Right atrium auricular region (tissue), 2 donors: ENCODE measurements around the gene TYROBP. TPM values are rescaled to one million over a fixed set of nuclear protein-coding genes. Genes with fewer than 3 reads are reported as not detected.
"Not testable (repeated sequence)": the region's sequence is repeated elsewhere in the genome, so short reads cannot be mapped to it uniquely, and the experiment has no call there.

ENCODE experiments used
- DNase-seq: peaks from one replicate; pipeline ENCODE4 v3.0.0-alpha.2; 2019; ENCODE audit warnings: low spot score
- H3K27ac ChIP-seq, 2 donors: fragments of 200-600 bp; sonication (generic); 1 replicate in 1 of 2; 2 replicates in 1 of 2; pipeline ENCODE4 v1.5.1; 2016 to 2019
- H3K27me3 ChIP-seq, 2 donors: fragments of 200-600 bp; sonication (generic); one replicate each; pipeline versions ENCODE4 v1.5.1 to v1.6.0; 2017 to 2019
- H3K36me3 ChIP-seq: fragments of 200-600 bp; sonication (generic); one replicate; pipeline ENCODE4 v1.5.1; 2016
- H3K4me1 ChIP-seq, 2 donors: fragments of 200-600 bp; sonication (generic); one replicate each; pipeline versions ENCODE4 v1.5.1 to v1.6.0; 2017 to 2019
- H3K4me3 ChIP-seq, 2 donors: fragments of 200-600 bp; sonication (generic); 1 replicate in 1 of 2; 2 replicates in 1 of 2; pipeline ENCODE4 v1.5.1; 2017 to 2019; ENCODE audit warnings: mild to moderate bottlenecking in 1 of 2, moderate library complexity in 1 of 2
- H3K9me3 ChIP-seq, 2 donors: fragments of 200-600 bp; sonication (generic); one replicate each; pipeline ENCODE4 v1.5.1; 2019
- total RNA-seq, 2 donors: library from RNA; depleted of rRNA; stranded (reverse); fragments of >200 nt; gene quantifications; one replicate each; pipeline ENCODE4 v1.1.0, GENCODE V29; 2016
- TF ChIP-seq, protein P1 (sequence below), 2 donors: fragments of 200-600 bp; sonication (generic); IDR thresholded peaks; one replicate each; pipeline ENCODE4 v1.5.1; 2019; ENCODE audit warnings: antibody characterized with exemption in 2 of 2

Gene TYROBP
- total RNA-seq, 2 donors from 2014 or later, result 26.1 to 85.4 TPM

DNA sequence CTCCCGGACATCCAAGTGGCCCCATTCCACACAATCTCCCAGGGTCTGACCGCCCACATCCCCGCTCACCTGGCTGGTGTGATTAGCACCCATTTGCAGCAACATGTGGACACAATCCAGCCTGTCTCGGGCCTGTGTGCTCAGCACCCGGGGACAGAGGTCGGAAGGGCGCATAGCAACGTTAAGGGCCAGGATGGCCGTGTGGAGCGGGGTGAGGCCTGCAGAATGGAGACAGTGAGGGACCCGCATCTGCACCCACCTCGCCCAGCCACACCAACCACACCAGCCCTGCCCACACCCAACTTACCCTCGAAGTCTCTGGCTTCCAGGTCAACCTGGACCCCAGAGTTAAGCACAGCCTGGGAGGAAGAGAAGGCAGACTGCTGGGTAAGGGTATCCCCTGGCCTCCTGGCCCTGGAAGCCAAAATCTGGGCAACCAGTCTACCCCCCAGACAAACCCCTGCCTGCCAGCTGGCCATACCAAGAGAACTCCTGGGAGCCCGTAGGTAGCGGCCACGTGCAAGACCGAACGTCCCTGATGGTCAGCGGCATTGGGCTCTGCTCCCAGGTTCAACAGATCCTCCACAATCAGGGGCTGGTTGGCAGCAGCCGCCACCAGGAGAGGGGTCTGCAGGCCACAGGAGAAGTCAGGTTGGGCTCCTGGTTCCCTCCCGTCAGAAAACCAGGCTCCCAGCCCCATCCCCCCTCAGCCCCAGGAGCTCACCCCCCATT, 12.0 kb downstream of the TYROBP start:
- Histone ChIP-seq H3K4me3 (no peak overlapping the region), H3K27ac (no peak overlapping the region), H3K4me1 (peaks cover 0 to 20% of the 10 kb centered on the region in 2 donors), H3K36me3 (peaks cover 25% of the 10 kb centered on the region), H3K9me3 (no peaks in the 10 kb centered on the region), H3K27me3 (no peaks in the 10 kb centered on the region)
- no peak for DNase-seq
- TF ChIP-seq, protein P1, sequence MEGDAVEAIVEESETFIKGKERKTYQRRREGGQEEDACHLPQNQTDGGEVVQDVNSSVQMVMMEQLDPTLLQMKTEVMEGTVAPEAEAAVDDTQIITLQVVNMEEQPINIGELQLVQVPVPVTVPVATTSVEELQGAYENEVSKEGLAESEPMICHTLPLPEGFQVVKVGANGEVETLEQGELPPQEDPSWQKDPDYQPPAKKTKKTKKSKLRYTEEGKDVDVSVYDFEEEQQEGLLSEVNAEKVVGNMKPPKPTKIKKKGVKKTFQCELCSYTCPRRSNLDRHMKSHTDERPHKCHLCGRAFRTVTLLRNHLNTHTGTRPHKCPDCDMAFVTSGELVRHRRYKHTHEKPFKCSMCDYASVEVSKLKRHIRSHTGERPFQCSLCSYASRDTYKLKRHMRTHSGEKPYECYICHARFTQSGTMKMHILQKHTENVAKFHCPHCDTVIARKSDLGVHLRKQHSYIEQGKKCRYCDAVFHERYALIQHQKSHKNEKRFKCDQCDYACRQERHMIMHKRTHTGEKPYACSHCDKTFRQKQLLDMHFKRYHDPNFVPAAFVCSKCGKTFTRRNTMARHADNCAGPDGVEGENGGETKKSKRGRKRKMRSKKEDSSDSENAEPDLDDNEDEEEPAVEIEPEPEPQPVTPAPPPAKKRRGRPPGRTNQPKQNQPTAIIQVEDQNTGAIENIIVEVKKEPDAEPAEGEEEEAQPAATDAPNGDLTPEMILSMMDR (IDR thresholded peaks at IDR 0.05), result no peak

DNA sequence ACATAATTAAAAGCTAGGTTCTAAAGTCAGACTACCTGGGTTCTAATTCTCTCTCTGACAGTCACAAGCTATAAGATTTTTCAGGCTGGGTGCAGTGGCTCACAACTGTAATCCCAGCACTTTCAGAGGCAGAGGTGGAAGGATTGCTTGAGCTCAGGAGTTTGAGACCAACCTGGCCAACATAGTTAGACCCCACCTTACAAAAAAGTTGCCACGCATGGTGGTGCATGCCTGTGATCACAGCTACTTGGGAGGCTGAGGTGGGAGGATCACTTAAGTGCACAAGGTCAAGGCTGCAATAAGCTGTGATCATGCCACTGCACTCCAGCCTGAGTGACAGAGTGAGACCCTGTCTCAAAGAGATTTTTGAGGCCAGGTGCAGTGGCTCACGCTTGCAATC, 13.8 kb downstream of the TYROBP start:
- no peak for DNase-seq
- peaks cover 33% of the 10 kb centered on the region for H3K36me3 ChIP-seq
- TF ChIP-seq, protein P1 (IDR thresholded peaks at IDR 0.05), result no peak
- H3K27me3 ChIP-seq, result no peaks in the 10 kb centered on the region
- no peaks in the 10 kb centered on the region for H3K9me3 ChIP-seq
- peaks cover 0 to 17% of the 10 kb centered on the region in 2 donors for H3K4me1 ChIP-seq
- no peak overlapping the region for H3K4me3 ChIP-seq
- no peak overlapping the region for H3K27ac ChIP-seq

DNA sequence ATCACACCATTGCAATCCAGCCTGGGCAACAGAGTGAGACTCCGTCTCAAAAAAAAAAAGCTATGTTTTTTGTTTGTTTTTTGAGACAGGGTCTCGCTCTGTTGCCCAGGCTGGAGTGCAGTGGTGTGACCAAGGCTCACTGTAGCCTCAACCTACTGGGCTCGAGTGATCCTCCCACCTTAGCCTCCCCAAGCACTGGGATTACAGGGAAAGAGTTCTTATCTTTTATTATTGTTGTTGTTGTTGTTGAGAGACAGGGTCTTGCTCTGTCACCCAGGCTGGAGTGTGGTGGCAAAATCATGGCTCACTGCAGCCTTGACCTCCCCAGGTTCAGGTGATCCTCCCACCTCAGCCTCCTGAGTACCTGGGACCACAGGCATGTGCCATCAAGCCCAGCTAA, 16.3 kb downstream of the TYROBP start:
- H3K9me3 ChIP-seq, DNase-seq, H3K4me1 ChIP-seq, H3K4me3 ChIP-seq, H3K27me3 ChIP-seq, H3K27ac ChIP-seq: not testable (repeated sequence)
- peaks cover 45% of the 10 kb centered on the region for H3K36me3 ChIP-seq

DNA sequence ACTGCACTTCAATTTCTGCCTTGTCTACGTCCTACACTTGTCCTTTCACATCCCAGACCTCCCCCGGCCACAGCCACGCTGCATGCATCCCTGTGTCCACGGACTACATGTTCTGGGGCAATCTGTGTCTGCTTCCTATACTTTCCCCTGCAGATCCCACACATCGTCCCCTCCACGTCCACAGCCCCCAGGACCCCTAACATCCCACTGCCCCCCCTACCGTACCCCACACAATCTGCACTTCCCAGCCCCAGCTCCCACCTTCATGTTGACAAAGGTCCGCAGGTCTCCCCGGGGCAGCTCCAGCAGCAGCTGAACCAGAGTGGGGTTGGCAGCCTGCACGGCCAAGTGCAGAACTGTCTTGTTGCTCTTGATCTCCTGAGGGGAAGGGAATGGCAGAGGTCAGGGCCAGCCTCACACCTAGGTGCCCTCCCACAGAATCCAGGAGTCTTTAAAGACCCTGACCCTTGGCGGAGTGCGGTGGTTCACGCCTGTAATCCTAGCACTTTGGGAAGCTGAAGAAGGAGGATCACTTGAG, 17.9 kb downstream of the TYROBP start:
- Histone ChIP-seq H3K27me3 (no peaks in the 10 kb centered on the region), H3K4me1 (no peaks in the 10 kb centered on the region), H3K27ac (no peak overlapping the region), H3K9me3 (no peaks in the 10 kb centered on the region), H3K36me3 (peaks cover 28% of the 10 kb centered on the region), H3K4me3 (no peak overlapping the region)
- DNase-seq, result no peak
- TF ChIP-seq, protein P1 (IDR thresholded peaks at IDR 0.05), result no peak

DNA sequence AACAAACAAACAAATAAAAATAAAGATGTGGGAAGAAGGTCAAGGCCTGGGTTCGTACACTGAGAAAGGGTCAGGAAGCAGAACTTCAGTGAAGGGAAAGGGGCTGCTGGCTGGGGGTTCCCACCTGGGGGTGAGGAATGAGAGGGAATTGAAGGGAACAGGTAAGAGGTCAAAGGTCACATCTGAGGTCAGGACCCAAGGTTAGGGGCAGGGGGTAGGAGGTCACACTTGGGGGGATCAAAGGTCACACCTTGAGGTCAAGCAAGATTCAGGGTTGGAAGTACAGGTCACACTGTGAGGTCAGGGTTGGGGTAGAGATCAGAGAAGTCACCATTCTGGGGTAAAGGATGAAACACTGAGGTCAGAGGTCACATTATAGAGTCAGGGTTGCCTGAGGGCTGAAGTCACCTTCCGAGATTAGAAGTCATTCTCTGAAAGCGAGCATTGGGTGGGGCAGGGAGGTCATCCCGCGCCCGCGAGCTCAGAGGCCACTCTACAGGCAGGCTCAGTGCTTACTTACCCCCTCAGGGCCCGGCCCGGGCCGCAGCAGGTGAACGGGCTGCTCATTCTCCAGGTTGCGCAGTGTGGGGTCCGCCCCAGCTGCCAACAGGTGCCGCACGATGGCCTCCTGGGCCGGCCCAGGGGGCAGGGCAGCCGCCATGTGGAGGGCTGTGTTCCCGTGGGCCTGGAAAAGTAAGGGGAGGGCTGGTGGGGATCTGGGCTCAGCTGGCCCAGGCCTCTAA, 18.6 kb downstream of the TYROBP start:
- H3K36me3 ChIP-seq, result peaks cover 24% of the 10 kb centered on the region
- H3K9me3 ChIP-seq, result no peaks in the 10 kb centered on the region

DNA sequence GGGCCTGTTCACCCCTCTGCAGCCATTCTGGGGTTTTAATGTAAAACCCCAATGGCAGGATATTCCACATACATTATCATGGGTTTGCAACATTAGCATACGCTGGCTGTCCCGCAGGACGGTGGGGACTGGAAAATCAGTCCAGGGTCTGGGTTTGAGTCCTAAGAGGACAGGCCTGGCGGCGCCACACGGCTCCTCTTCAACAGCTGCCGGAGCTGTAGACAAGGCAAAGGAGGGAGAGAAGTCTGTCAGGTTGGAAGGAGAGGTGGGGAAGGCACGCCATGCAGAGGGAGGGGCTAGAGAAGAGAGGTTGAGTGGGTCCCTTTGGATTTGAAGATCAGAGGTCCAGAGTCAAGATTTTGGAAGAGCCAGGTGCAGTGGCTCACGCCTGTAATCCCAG, 19.7 kb downstream of the TYROBP start:
- no peak for DNase-seq
- no peak overlapping the region for H3K27ac ChIP-seq
- H3K4me1 ChIP-seq, result no peaks in the 10 kb centered on the region
- peaks cover 24% of the 10 kb centered on the region for H3K36me3 ChIP-seq
- H3K27me3 ChIP-seq, result no peaks in the 10 kb centered on the region
- no peaks in the 10 kb centered on the region for H3K9me3 ChIP-seq
- H3K4me3 ChIP-seq, result no peak overlapping the region
- TF ChIP-seq, protein P1 (IDR thresholded peaks at IDR 0.05), result no peak

More for the DNA sequence above, 18.6 kb downstream of the TYROBP start:
- Histone ChIP-seq H3K4me1 (no peaks in the 10 kb centered on the region), H3K4me3 (no peak overlapping the region), H3K27ac (no peak overlapping the region), H3K27me3 (no peaks in the 10 kb centered on the region)
- TF ChIP-seq, protein P1 (IDR thresholded peaks at IDR 0.05), result no peak
- no peak for DNase-seq
